Mammary epithelial cell (primary cell): Measurements from ENCODE around the gene LHX8.

Experiments
- CTCF ChIP-seq, 2 donors: IDR thresholded peaks in 1 of 2; conservative IDR thresholded peaks in 1 of 2; 2 replicates each; pipeline ENCODE4 v1.5.1; 2011 to 2012; ENCODE audit warnings: inconsistent platforms in 2 of 2, low read length in 2 of 2, mild to moderate bottlenecking in 2 of 2, control low read depth in 1 of 2, low read depth in 1 of 2; ENCODE audit not compliant: insufficient read depth in 1 of 2; ENCODE audit errors: extremely low read depth in 1 of 2
- EZH2 ChIP-seq: IDR thresholded peaks from 2 replicates; pipeline ENCODE4 v1.6.1; 2012; ENCODE audit warnings: low read length, inconsistent platforms, borderline replicate concordance

- TF ChIP-seq CTCF (conservative IDR thresholded peaks at IDR 0.05 in 1 of 2, IDR thresholded peaks at IDR 0.05 in 1 of 2; ENCODE audit: extremely low read depth in 1 of 2, insufficient read depth in 1 of 2, low read depth in 1 of 2, low read length in 2 of 2): no peak
- no peak for TF ChIP-seq EZH2
Observed at GRCh38 chr1:75099581-75099980, 34.6 kb upstream of the LHX8 start.
